ENCODE data around the gene DCHS1.

Gene DCHS1

DNA sequence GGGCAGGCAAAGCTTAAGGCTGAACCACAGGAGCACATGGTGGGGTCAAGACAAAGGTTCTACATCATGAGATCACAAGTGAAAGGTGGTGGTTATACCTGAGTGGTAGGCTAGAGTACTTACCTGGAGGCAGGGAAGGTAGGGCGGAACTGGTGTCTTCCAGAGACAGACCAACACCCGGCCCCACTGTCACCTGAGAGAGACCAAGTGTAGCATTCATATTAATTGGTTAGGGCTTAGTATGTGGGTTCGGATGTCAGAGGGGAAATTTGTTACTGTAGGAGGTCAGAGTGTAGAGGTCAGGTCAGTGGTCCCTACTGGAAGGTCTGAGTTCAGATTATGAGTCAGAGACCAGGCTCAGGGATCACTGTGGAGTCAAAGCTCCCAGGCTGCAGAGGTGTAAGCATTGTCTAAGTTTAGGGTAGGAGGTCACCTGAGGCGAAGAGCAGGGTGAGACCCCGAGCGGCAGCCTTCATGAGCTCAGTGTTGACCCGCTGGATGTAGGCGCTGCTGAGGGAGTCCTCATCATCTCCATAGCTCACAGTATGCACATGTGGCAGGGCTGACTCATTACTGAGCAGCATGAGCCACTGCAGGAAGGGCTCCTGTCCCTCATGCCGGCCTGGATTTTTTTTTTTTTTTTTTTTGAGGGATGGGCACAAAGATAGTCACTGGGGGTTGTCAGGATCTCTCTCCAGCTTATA is 39.6 kb downstream of the DCHS1 start:
- H3K27ac ChIP-seq, result no peak overlapping the region
- ChIA-PET CTCF (no interaction called here), POLR2A (ENCODE audit: low non-redundant PET) (no interaction called here)
- TF ChIP-seq, protein P1, sequence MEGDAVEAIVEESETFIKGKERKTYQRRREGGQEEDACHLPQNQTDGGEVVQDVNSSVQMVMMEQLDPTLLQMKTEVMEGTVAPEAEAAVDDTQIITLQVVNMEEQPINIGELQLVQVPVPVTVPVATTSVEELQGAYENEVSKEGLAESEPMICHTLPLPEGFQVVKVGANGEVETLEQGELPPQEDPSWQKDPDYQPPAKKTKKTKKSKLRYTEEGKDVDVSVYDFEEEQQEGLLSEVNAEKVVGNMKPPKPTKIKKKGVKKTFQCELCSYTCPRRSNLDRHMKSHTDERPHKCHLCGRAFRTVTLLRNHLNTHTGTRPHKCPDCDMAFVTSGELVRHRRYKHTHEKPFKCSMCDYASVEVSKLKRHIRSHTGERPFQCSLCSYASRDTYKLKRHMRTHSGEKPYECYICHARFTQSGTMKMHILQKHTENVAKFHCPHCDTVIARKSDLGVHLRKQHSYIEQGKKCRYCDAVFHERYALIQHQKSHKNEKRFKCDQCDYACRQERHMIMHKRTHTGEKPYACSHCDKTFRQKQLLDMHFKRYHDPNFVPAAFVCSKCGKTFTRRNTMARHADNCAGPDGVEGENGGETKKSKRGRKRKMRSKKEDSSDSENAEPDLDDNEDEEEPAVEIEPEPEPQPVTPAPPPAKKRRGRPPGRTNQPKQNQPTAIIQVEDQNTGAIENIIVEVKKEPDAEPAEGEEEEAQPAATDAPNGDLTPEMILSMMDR (conservative IDR thresholded peaks at IDR 0.05; ENCODE audit: low read depth), result no peak
- no peak for DNase-seq (ENCODE audit: low spot score)

DNA sequence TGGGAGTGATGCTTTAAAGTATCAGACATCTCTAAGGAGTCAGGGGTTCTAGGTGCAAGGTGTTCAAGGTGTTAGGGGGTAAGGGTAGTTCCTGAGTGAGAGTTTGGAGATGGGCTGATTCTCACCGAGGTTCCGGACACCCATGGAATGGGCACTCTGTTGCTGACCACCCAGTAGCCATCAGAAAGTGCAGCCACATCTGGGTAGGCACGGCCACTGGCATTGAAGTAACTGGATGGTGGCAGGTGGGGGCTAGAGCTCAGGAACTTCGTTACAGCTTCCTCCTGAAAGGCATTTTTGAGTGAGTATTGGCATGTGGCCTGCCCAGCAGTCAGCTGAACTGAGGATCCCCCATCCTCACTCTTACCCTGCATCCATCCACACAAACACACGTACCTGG is 40.6 kb downstream of the DCHS1 start:
- TF ChIP-seq, protein P1 (conservative IDR thresholded peaks at IDR 0.05; ENCODE audit: low read depth), result no peak
- DNase-seq (ENCODE audit: low spot score), result no peak
- POLR2A ChIA-PET (ENCODE audit: low non-redundant PET), result no interaction called here
- CTCF ChIA-PET, result no interaction called here
- no peak overlapping the region for H3K27ac ChIP-seq

DNA sequence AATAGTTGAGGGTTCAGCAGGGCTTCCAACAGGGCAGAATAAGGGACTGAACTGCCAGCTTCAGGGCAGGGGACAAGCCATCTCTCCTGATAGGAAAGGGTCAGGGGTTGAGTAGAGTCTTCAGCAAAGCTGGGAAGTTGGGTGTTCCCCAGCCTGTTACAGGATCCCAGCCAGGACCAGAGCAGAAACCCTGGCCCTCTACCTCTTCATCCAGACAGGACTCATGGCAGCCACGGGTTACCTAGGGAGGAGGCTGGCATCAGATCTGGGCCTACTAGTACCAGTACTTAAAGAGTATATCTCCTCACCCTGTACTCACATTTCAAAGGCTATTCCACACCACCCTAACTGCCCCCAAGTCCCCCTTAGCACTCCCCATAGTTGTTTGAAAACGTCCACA is 41.2 kb downstream of the DCHS1 start:
- ChIA-PET POLR2A (ENCODE audit: low non-redundant PET) (no interaction called here), CTCF (no interaction called here)
- no peak for DNase-seq (ENCODE audit: low spot score)
- TF ChIP-seq, protein P1 (conservative IDR thresholded peaks at IDR 0.05; ENCODE audit: low read depth), result no peak
- H3K27ac ChIP-seq, result no peak overlapping the region

DNA sequence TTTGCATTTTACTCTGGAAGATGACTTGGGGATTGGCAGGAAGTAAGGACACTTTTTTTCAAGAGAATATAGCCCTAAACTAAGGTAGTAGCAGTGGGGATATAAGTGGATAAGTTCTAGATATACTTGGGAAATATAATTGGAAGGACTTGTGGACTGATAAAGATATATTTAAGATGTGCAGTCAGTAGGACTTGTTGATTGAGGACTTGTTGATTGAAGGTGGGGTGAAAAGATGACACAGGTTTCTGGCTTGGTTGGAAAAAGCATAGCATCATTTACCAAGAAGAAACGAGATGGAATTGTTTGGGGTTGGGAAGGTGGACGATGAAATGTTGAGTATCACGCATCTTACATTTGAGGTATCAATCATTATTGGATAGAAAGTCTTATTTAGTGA is 42.1 kb downstream of the DCHS1 start:
- POLR2A ChIA-PET (ENCODE audit: low non-redundant PET), result no interaction called here
- TF ChIP-seq, protein P1 (conservative IDR thresholded peaks at IDR 0.05; ENCODE audit: low read depth), result no peak
- CTCF ChIA-PET, result interaction anchor here (0.7 kb wide), 2 partner anchors 12 to 87 kb away, joined by 3 read pairs; no protein-coding TSS in a partner anchor
- H3K27ac ChIP-seq, result no peak overlapping the region
- DNase-seq (ENCODE audit: low spot score), result no peak

DNA sequence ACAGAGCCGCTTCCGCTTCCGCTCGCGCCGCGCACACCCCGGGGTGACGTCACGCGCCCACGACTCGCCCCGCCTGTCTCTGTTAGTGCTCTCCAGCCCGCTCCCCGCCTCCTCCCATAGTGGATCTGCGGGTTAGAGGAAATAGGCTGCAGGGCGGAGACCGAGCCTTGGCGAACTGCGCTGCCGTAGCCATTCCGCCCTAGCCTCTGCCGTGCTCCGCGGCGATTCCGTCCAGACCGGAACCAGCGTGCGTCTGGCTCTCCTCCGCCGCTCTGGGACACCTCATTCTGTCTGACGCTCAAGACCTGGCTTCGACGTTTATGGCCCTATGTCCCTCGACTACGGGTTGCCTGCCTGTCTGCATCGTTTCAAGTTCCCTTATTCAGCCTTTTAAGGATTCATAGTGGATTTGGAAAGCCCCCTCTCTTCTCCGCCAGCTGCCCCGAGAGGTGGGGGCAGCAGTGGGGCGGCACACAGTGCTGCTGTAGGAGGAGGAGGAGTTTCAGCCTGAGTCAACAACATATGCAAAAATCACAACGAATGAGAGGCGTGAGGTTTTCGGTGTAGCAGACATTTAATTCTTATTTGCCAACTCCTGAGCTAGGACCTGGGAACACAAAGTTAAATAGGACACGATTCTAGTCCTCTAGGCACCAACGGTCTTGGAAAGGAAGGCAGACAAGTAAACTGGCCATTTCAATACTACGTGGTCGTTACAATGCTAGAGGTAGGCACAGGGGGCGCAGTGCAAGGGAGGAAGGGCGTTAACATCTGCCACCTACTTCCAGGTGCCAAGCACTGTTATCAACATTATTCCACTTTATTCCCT is 43.2 kb downstream of the DCHS1 start, which contains the start of gene TAF10:
TAF10 (minus strand) TSS at position 4 of the 829 bp plus-strand sequence. CDS start 27 bp downstream, outside the sequence.
- POLR2A ChIA-PET (ENCODE audit: low non-redundant PET), result interaction anchor here (0.6 to 1.0 kb wide), 2 partner anchors 10 to 988 kb away, joined by 4 read pairs; no protein-coding TSS in a partner anchor
- CTCF ChIA-PET, result interaction anchor here (0.6 to 0.7 kb wide), 3 partner anchors 10 to 19 kb away, joined by 3 read pairs; no protein-coding TSS in a partner anchor
- TF ChIP-seq, protein P1 (conservative IDR thresholded peaks at IDR 0.05; ENCODE audit: low read depth), result no peak; the same call in 1 of the 2 replicates
- DNase-seq (ENCODE audit: low spot score), result peak; percentile 93
- H3K27ac ChIP-seq, result peak within 1 kb of the TSS; percentile 99

DNA sequence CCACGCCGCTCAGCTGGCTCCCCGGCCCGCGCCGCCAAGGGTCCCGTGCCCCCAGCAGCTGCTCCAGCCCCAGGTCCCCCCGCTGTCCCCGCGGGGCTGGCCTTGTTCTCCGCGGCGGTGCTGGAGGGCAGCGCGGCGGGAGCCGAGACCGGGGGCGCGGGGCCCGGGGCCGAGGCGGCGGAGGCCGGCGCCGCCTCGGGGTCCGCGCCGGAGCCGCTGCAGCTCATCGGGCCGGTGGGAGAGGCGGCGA is 43.7 kb downstream of the DCHS1 start:
- ChIA-PET POLR2A (ENCODE audit: low non-redundant PET) (interaction anchor here (0.6 to 1.0 kb wide), 2 partner anchors 9 to 988 kb away, joined by 4 read pairs; no protein-coding TSS in a partner anchor), CTCF (interaction anchor here (0.6 kb wide), 1 partner anchor 19 kb away, joined by 3 read pairs; no protein-coding TSS in a partner anchor)
- DNase-seq (ENCODE audit: low spot score), result no peak
- TF ChIP-seq, protein P1 (conservative IDR thresholded peaks at IDR 0.05; ENCODE audit: low read depth), result no peak
- peak overlapping the region; percentile 99 for H3K27ac ChIP-seq

Measured in RWPE1 (cell line).